ENCODE data around the gene PEX12. TPM values are rescaled to one million over a fixed set of nuclear protein-coding genes. Genes with fewer than 3 reads are reported as not detected.
A peak's percentile ranks its signal among the peaks of the same experiment; 100 is the strongest.
"Not testable (repeated sequence)": the region's sequence is repeated elsewhere in the genome, so short reads cannot be mapped to it uniquely, and the experiment has no call there.

Gene PEX12
- polyA plus RNA-seq (ENCODE audit: insufficient read length), result 7.7 TPM

GRCh38 chr17:35578197-35578928, at the start of gene PEX12:
PEX12 (minus strand) TSS chr17:35578571; CDS start chr17:35578021, 550 bp downstream.
- DNase-seq, result peak; percentile 93

- DNase-seq, result no peak
Observed at GRCh38 chr17:35627417-35627816, 49.0 kb upstream of the PEX12 start.

GRCh38 chr17:35621768-35622167, 43.4 kb upstream of the PEX12 start:
- DNase-seq, result no peak

DNA sequence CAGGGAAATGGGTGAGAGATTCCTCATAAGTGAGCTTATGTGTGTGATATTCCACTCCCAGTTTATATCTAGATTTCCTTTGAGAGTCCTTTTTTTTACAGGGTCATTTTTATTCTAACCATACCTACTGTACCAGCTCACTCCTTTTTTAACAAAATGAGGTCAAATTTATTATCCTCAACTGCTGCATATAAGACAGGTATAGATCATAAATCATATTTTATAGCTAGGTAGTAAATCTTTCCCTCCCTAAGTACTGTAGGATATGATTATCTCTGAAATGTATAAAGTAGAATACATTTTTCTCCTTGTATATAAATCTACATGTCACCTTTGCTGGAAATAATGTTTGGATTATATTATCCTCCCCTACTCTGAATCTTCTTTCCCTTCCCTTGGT, 40.3 kb upstream of the PEX12 start:
- DNase-seq, result no peak

DNA sequence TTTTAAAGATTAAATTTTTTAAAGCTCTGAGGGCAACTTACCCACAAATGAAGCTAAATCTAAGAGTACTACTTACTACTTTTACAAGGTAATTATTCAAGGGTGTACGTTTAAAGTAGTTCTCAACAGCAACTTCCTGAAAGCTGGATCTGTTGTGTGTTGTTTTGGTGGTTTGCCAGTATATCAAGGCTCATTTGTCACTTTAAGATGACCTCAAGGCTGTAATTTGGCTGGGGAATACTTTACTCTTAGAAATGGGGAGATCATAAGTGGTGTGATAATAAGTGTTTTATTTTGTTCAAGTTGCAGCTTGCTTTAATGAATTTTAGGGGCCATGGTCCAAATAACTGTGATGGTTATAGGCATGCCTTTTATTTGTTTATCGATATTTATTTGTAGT, 39.1 kb upstream of the PEX12 start:
- no peak for DNase-seq

DNA sequence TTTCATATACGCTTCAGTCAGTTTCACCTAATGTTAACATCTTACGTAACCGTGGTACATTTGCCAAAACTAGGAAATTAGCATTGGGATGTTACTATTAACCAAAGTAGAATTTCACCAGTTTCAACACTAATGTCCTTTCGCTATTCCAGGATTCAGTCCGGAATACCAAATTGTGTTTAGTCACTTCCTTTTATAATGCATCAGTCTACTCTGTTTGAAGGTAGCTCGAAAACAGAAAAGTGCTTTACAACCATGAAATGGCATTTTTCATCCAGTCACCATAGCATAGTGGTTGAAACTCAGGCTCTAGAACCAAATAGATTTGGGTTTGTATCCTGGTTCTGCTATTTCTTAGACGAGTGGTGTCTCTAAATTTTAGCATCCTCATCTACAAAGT, 38.2 kb upstream of the PEX12 start:
- no peak for DNase-seq

- DNase-seq, result no peak
Observed at GRCh38 chr17:35614810-35615209, 36.4 kb upstream of the PEX12 start.

DNA sequence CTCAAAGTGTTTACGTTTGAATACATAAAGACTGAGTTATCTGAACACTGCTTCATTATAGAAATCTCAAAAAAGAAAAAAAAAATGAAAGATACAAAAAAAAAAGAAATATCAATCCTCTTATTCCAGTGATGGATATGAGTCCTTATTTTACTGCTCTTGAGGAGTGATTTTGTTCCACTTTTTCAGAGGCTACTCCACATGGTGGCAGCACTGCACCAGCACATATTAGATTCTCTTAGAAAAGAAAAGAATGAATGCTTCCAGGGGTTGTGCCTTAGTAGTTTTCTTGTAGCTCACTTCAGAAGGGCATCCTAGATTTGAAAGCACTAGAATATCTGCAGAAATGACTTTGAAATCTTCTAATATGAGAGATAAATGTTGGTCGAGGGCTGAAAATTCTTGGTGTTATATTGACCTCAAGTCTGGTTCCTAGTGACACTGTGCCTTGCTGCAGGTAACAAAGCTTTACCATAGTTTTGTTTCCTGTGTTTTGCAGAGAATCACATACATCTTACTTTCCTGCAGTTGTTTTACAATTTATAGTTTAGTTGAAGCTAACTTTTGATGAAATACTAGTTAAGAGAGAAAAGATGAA, 34.7 kb upstream of the PEX12 start:
- DNase-seq, result peak; percentile 11

GRCh38 chr17:35610746-35611145, 32.4 kb upstream of the PEX12 start:
- DNase-seq, result not testable (repeated sequence)

DNA sequence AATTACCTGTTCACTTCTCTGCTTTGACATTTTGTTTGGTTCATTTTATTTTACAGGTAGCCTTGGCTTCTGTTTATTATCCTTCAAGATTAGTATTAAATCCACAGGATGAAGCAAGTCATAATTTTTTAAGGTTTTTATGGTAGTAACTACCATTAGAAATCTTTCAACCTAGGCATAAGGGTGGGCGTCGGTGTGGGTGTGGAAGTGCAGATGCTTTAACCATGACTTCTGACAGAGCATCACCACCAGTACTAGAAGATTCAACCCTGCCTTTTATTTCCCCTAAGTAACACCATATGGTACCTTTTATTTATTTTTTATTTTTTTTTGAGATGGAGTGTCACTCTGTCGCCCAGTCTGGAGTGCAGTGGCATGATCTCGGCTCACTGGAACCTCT, 31.5 kb upstream of the PEX12 start:
- no peak for DNase-seq

DNA sequence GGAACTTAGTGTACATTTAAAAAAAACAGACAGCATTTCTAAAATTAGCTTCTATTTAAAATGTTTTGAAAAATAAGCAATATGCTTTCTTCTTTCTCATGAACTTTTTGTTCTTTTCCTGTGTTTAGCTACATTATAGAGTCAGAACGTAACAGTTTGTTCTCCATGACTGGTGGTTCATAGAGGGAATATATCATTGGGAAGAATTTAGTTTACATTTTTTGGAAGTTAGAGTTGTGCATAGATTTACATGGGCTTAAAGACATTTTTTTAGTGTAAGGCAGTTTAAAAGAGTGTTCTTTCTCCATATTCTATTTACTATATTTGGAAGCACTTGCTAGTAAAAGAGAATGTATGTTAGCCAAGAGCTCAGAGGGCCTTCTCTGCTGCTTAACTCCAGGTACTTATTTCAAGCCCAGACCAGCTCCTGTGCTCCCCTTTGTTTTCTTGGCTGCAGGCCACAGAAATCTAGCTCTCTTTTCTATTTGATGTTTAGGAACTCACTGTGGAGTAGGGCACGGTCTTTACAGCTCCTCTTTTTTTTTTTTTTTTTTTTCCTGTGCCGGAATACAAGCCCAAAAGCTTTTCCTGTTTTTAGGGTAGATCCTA, 29.0 kb upstream of the PEX12 start:
- no peak for DNase-seq

DNA sequence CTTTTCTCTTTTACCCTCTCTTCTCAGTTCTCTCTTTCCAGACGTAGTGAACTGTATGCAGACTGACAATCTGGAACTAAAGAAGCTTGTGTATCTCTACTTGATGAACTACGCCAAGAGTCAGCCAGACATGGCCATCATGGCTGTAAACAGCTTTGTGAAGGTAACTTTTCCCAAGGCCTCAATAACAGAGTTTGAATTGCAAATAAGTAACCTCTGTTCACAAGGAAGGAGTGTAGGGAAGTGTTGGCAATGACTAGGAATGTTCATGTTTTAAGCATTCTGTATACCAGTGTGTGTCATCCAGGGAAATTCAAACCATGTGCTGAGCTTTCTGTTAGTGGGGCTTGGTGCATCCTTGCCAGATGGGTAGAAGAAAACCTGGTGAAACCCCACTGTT, 27.3 kb upstream of the PEX12 start:
- no peak for DNase-seq

DNA sequence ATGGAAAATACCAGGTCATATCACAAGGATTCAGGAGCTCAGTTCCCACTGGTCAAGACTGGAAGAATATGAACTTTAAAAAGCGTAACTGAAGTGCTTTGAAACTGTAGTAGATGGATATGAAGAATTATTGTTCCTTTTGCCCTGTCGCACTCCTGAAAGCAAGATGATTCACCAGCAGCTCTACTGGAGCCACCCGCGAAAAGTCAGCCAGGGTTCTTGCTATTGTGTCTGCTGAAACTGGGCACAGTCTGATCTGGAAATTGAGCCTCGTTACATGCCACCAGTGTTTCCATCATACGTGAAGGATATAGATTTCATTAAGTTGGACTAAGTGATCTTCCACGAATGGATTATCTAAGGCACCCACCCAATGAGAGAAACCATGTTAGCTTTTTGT, 25.3 kb upstream of the PEX12 start:
- DNase-seq, result no peak

DNA sequence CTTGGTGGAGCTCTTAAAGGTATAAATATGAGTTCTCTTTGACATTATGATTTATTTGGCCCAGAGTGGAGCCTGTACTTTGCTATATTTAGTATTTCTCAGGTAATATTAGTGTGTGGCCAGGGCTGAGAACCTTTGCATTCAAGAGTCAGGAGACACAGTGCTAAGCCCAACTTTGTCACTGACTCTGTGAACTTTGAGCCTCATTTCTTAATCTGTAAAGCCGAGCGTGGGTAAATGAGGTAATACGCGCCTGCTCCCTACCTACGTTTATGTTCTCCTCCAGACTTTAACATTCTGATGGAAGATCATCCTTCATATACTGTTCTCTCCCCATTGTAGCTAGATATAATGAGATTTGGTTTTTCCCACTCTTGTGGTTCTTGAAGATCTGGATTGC, 19.2 kb upstream of the PEX12 start:
- no peak for DNase-seq

DNA sequence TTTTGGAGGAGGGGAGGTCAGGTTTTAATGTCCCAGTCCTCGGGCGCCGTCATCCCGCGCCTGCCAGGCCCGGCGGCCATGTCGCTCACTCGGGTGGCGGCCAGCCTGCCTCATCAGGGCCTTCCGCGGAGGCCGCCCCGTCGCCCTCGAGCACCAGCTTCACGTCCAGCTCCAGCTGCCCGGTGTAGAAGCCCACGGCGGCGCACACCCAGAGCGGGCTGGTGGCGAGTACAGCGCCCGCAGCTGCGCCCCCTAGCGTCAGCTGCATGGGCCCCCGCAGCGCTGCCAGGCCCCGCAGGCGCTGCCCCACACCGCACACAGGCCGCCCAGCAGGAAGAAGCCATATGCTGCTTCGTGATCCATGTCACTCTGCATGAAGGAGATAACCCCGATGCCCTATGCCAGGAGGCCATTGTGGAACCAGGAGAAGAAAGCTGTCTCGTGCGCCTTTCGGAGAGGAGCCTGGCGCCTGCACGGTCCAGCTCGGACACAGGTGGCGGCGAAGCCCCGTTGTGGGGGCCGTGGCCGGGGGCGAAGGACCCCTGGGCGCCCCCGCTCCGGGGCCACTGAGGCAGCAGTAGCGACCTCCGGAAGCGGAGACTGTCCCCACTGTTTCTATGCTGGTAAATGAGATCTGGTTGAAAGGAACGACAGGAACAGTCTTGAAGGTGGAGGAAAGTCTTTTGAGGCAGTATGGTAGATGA, 18.3 kb upstream of the PEX12 start:
- DNase-seq, result no peak

- no peak for DNase-seq
Observed at GRCh38 chr17:35596072-35596471, 17.7 kb upstream of the PEX12 start.

DNA sequence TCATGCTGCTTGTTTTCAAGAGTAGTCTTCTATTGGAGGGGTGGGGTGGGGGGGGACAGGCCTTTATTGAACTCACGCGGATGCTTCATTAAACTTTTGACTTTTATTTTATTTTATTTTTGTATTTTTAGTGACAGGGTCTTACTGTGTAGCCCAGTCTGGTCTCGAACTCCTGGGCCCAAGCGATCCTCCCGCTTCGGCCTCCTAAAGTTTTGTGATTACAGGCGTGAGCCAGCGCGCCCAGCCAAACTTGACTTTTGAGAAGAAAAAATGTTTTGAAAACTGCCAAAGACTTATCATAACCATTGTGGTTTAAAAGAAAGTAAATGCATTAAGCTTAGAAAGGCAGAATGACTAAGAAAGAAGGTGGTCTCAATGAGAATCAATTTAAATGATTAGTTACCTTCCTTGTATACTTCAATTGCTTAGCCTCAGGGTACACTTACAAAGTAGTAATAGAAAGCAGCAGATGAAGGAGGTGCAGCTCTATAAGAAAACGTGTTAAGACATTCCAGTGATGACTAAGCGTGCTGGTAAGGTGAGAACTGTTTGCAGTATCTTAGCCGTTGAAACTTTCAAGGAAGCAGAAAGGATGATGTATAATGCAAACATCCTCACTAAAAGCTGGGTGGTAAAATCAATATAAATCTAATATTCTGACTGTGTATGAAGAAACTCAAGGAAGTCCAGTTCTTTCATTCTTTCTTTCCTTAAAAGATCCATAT, 10.0 kb upstream of the PEX12 start:
- no peak for DNase-seq

DNA sequence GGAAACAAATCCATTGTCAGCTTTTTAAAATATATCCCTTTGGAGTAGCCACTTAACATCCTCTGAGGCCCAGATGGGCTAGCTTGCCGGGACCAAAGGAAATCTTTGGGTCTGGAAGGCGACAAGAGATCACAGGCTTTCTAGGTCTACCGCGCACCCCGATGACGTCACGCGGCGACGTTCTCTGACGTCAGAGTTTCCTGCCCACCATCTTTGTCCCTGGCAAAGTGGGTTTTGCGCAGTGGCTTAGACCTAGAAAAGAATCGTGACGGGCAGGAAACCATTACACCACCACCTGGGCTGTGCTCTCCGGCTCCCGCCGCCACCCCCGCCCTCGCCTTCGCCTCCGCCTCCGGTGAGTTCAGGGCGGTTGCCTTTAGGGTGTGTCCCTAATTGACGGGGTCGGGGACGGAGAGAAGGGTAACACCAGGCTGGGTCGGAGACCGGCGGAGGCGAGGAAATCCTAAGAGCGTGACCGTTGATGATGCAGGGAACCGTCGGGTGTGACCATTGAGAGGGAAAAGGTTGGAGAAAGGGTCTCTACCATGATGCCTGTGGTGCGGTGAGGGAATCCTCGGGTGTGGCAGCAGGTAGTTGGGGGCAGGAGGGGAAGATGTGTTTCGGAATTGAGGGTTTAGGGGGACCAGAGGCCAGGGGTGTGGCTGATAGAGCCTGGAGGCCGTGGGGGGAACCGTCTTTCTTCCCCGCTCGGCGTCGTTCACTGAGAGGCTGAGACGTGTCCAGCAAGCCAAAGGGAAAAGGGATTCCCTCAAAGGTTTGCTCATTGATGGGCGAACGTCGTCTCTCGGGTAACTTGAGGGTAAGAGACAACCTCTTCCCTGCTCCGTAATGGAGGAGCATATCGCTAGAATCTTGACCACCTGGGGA, 8.9 kb upstream of the PEX12 start, which contains the start of gene AP2B1:
AP2B1 (plus strand) TSS at position 249 of the 888 bp plus-strand sequence. CDS start 6,709 bp downstream, outside the sequence.
- DNase-seq, result peak; percentile 98

DNA sequence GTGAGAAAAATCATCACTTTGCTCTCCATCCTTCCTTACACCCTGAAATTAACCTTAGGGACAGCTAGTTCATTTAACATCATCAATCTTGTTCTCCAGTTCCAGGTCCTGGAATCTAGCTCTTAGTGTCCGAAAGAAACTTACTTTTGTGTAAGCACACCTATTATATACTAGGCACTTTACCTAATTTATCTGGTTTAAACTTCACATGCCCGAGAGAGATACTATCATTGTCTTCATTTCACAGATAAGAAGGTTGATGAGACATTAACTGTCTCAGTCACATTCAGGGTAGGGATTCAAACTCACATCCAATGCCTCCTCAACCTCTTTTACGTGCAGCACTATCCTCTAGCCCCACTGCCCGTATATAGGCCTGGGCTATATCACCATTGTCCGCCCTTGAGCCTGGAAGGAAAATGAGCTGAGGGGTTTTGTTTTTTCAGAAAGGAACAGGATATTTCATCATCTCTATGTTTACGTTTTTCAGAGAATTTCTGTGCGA, 8.2 kb upstream of the PEX12 start:
- DNase-seq, result no peak

DNA sequence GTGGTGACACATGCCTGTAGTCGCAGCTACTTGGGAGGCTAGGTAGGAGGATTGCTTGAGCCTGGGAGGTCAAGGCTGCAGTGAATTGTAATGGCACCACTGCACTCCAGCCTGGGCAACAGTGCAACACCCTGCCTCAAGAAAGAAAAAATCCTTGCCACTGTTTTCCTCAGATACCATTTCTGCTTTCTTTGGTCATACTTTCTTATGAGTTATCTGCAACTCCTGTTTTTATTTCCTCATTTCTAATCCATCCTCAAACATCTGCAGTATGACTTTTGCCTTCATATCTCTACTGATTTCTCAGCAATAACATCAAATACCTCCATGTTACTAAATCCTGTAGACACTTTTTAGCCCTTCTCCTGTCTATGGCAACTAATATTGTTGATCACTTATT, 5.7 kb upstream of the PEX12 start:
- no peak for DNase-seq

- DNase-seq, result no peak
Observed at GRCh38 chr17:35578929-35579432, 610 bp upstream of the PEX12 start.

Measured in hindlimb muscle (tissue), 1 donor.